ENCODE measurements around the gene SMR3B. TPM values are rescaled to one million over a fixed set of nuclear protein-coding genes. Genes with fewer than 3 reads are reported as not detected.

The SMR3B gene
- polyA plus RNA-seq, 1 donor, result not detected

- Histone ChIP-seq H3K9me3 (ENCODE audit: control insufficient read depth, low read depth, low read length) (no peaks in the 10 kb centered on the region), H3K27me3 (ENCODE audit: control insufficient read depth, insufficient read depth, low read length) (no peaks in the 10 kb centered on the region), H3K4me3 (ENCODE audit: low read length) (no peak overlapping the region), H3K36me3 (ENCODE audit: control insufficient read depth, insufficient read depth, low read length) (no peaks in the 10 kb centered on the region), H3K27ac (ENCODE audit: low read length) (no peak overlapping the region), H3K4me1 (ENCODE audit: control insufficient read depth, insufficient read depth, low read length) (no peaks in the 10 kb centered on the region)
- 92% methylated on average over 2 of the region's 4 CpGs for WGBS (ENCODE audit: insufficient coverage, low lambda C conversion rate)
- no peak for DNase-seq
Measured at GRCh38 chr4:70371987-70372386, 10.9 kb upstream of the SMR3B start.

GRCh38 chr4:70372760-70373159 lies 10.2 kb upstream of the SMR3B start:
- H3K9me3 ChIP-seq (ENCODE audit: control insufficient read depth, low read depth, low read length), result no peaks in the 10 kb centered on the region
- H3K27me3 ChIP-seq (ENCODE audit: control insufficient read depth, insufficient read depth, low read length), result no peaks in the 10 kb centered on the region
- H3K27ac ChIP-seq (ENCODE audit: low read length), result no peak overlapping the region
- no peaks in the 10 kb centered on the region for H3K4me1 ChIP-seq (ENCODE audit: control insufficient read depth, insufficient read depth, low read length)
- DNase-seq, result no peak
- H3K36me3 ChIP-seq (ENCODE audit: control insufficient read depth, insufficient read depth, low read length), result no peaks in the 10 kb centered on the region
- no CpG with 5 or more reads among the region's 3 CpGs for WGBS (ENCODE audit: insufficient coverage, low lambda C conversion rate)
- no peak overlapping the region for H3K4me3 ChIP-seq (ENCODE audit: low read length)

- H3K27ac ChIP-seq (ENCODE audit: low read length), result no peak overlapping the region
- no peaks in the 10 kb centered on the region for H3K27me3 ChIP-seq (ENCODE audit: control insufficient read depth, insufficient read depth, low read length)
- no peak for DNase-seq
- no peaks in the 10 kb centered on the region for H3K36me3 ChIP-seq (ENCODE audit: control insufficient read depth, insufficient read depth, low read length)
- H3K4me3 ChIP-seq (ENCODE audit: low read length), result no peak overlapping the region
- no peaks in the 10 kb centered on the region for H3K9me3 ChIP-seq (ENCODE audit: control insufficient read depth, low read depth, low read length)
- no peaks in the 10 kb centered on the region for H3K4me1 ChIP-seq (ENCODE audit: control insufficient read depth, insufficient read depth, low read length)
- WGBS (ENCODE audit: insufficient coverage, low lambda C conversion rate), result 100% methylated on average over 1 of the region's 3 CpGs
Measured at GRCh38 chr4:70380578-70380977, 2.4 kb upstream of the SMR3B start.

- no peaks in the 10 kb centered on the region for H3K9me3 ChIP-seq (ENCODE audit: control insufficient read depth, low read depth, low read length)
- H3K4me3 ChIP-seq (ENCODE audit: low read length), result no peak overlapping the region
- H3K4me1 ChIP-seq (ENCODE audit: control insufficient read depth, insufficient read depth, low read length), result no peaks in the 10 kb centered on the region
- no peak overlapping the region for H3K27ac ChIP-seq (ENCODE audit: low read length)
- H3K27me3 ChIP-seq (ENCODE audit: control insufficient read depth, insufficient read depth, low read length), result no peaks in the 10 kb centered on the region
- DNase-seq, result no peak
- H3K36me3 ChIP-seq (ENCODE audit: control insufficient read depth, insufficient read depth, low read length), result no peaks in the 10 kb centered on the region
- WGBS (ENCODE audit: insufficient coverage, low lambda C conversion rate), result 67% methylated on average over 1 of the region's 2 CpGs
Measured at GRCh38 chr4:70392057-70392776, 9.3 kb downstream of the SMR3B start.

GRCh38 chr4:70397580-70397979 lies 14.6 kb downstream of the SMR3B start, which contains the start of gene OPRPN:
Gene OPRPN (plus strand): TSS chr4:70397940. CDS start chr4:70399286, 1,346 bp downstream.
- DNase-seq, result no peak
- no peaks in the 10 kb centered on the region for H3K36me3 ChIP-seq (ENCODE audit: control insufficient read depth, insufficient read depth, low read length)
- no peak within 1 kb of the TSS for H3K27ac ChIP-seq (ENCODE audit: low read length)
- no peaks in the 10 kb centered on the region for H3K27me3 ChIP-seq (ENCODE audit: control insufficient read depth, insufficient read depth, low read length)
- no peaks in the 10 kb centered on the region for H3K9me3 ChIP-seq (ENCODE audit: control insufficient read depth, low read depth, low read length)
- H3K4me3 ChIP-seq (ENCODE audit: low read length), result no peak within 1 kb of the TSS
- H3K4me1 ChIP-seq (ENCODE audit: control insufficient read depth, insufficient read depth, low read length), result no peaks in the 10 kb centered on the region

- H3K4me3 ChIP-seq (ENCODE audit: low read length), result no peak overlapping the region
- no CpG with 5 or more reads among the region's 1 CpG for WGBS (ENCODE audit: insufficient coverage, low lambda C conversion rate)
- no peaks in the 10 kb centered on the region for H3K36me3 ChIP-seq (ENCODE audit: control insufficient read depth, insufficient read depth, low read length)
- DNase-seq, result no peak
- H3K27me3 ChIP-seq (ENCODE audit: control insufficient read depth, insufficient read depth, low read length), result no peaks in the 10 kb centered on the region
- no peaks in the 10 kb centered on the region for H3K9me3 ChIP-seq (ENCODE audit: control insufficient read depth, low read depth, low read length)
- H3K4me1 ChIP-seq (ENCODE audit: control insufficient read depth, insufficient read depth, low read length), result no peaks in the 10 kb centered on the region
- H3K27ac ChIP-seq (ENCODE audit: low read length), result no peak overlapping the region
Measured at GRCh38 chr4:70399319-70399718, 16.4 kb downstream of the SMR3B start.

GRCh38 chr4:70402762-70403161 lies 19.8 kb downstream of the SMR3B start:
- Histone ChIP-seq H3K36me3 (ENCODE audit: control insufficient read depth, insufficient read depth, low read length) (no peaks in the 10 kb centered on the region), H3K4me1 (ENCODE audit: control insufficient read depth, insufficient read depth, low read length) (no peaks in the 10 kb centered on the region), H3K27ac (ENCODE audit: low read length) (no peak overlapping the region), H3K4me3 (ENCODE audit: low read length) (no peak overlapping the region), H3K9me3 (ENCODE audit: control insufficient read depth, low read depth, low read length) (no peaks in the 10 kb centered on the region), H3K27me3 (ENCODE audit: control insufficient read depth, insufficient read depth, low read length) (no peaks in the 10 kb centered on the region)
- no CpG with 5 or more reads among the region's 1 CpG for WGBS (ENCODE audit: insufficient coverage, low lambda C conversion rate)
- DNase-seq, result no peak

- Histone ChIP-seq H3K27me3 (ENCODE audit: control insufficient read depth, insufficient read depth, low read length) (no peaks in the 10 kb centered on the region), H3K4me1 (ENCODE audit: control insufficient read depth, insufficient read depth, low read length) (no peaks in the 10 kb centered on the region), H3K4me3 (ENCODE audit: low read length) (no peak overlapping the region), H3K9me3 (ENCODE audit: control insufficient read depth, low read depth, low read length) (no peaks in the 10 kb centered on the region), H3K36me3 (ENCODE audit: control insufficient read depth, insufficient read depth, low read length) (no peaks in the 10 kb centered on the region), H3K27ac (ENCODE audit: low read length) (no peak overlapping the region)
- DNase-seq, result no peak
- 30% methylated on average over 2 of the region's 6 CpGs for WGBS (ENCODE audit: insufficient coverage, low lambda C conversion rate)
Measured at GRCh38 chr4:70405765-70406164, 22.8 kb downstream of the SMR3B start.

- Histone ChIP-seq H3K27me3 (ENCODE audit: control insufficient read depth, insufficient read depth, low read length) (no peaks in the 10 kb centered on the region), H3K27ac (ENCODE audit: low read length) (no peak overlapping the region), H3K36me3 (ENCODE audit: control insufficient read depth, insufficient read depth, low read length) (no peaks in the 10 kb centered on the region), H3K4me1 (ENCODE audit: control insufficient read depth, insufficient read depth, low read length) (no peaks in the 10 kb centered on the region), H3K9me3 (ENCODE audit: control insufficient read depth, low read depth, low read length) (no peaks in the 10 kb centered on the region), H3K4me3 (ENCODE audit: low read length) (no peak overlapping the region)
- DNase-seq, result no peak
- no CpG with 5 or more reads among the region's 1 CpG for WGBS (ENCODE audit: insufficient coverage, low lambda C conversion rate)
Measured at GRCh38 chr4:70425306-70425705, 42.4 kb downstream of the SMR3B start.

- Histone ChIP-seq H3K9me3 (ENCODE audit: control insufficient read depth, low read depth, low read length) (no peaks in the 10 kb centered on the region), H3K4me1 (ENCODE audit: control insufficient read depth, insufficient read depth, low read length) (no peaks in the 10 kb centered on the region), H3K27me3 (ENCODE audit: control insufficient read depth, insufficient read depth, low read length) (no peaks in the 10 kb centered on the region), H3K36me3 (ENCODE audit: control insufficient read depth, insufficient read depth, low read length) (no peaks in the 10 kb centered on the region), H3K27ac (ENCODE audit: low read length) (no peak overlapping the region), H3K4me3 (ENCODE audit: low read length) (no peak overlapping the region)
- DNase-seq, result no peak
Measured at GRCh38 chr4:70426789-70427188, 43.9 kb downstream of the SMR3B start.

GRCh38 chr4:70437197-70437596 lies 54.3 kb downstream of the SMR3B start:
- no peaks in the 10 kb centered on the region for H3K27me3 ChIP-seq (ENCODE audit: control insufficient read depth, insufficient read depth, low read length)
- no CpG with 5 or more reads among the region's 7 CpGs for WGBS (ENCODE audit: insufficient coverage, low lambda C conversion rate)
- no peak for DNase-seq
- no peak overlapping the region for H3K27ac ChIP-seq (ENCODE audit: low read length)
- H3K36me3 ChIP-seq (ENCODE audit: control insufficient read depth, insufficient read depth, low read length), result no peaks in the 10 kb centered on the region
- no peaks in the 10 kb centered on the region for H3K9me3 ChIP-seq (ENCODE audit: control insufficient read depth, low read depth, low read length)
- no peaks in the 10 kb centered on the region for H3K4me1 ChIP-seq (ENCODE audit: control insufficient read depth, insufficient read depth, low read length)
- H3K4me3 ChIP-seq (ENCODE audit: low read length), result no peak overlapping the region
